Left lung (tissue), 10 donors: ENCODE measurements around the gene HHAT. TPM values are rescaled to one million over a fixed set of nuclear protein-coding genes. Genes with fewer than 3 reads are reported as not detected.

Experiments
- ATAC-seq: fragments of 200-7000 bp; cut with Tn5 transposase; one replicate; pipeline ENCODE4 v1.9.1; 2020; ENCODE audit warnings: moderate library complexity
- DNase-seq, 4 donors: peaks; one replicate each; pipeline ENCODE4 v3.0.0-alpha.2; 2013 to 2020
- H3K27ac ChIP-seq, 2 donors: fragments of 200-600 bp; sonication (generic) in 1 of 2; one replicate each; pipeline versions ENCODE4 v1.5.0 to v1.8.0; 2020 to 2021
- H3K27me3 ChIP-seq, 2 donors: fragments of 200-600 bp; sonication (generic) in 1 of 2; one replicate each; pipeline versions ENCODE4 v1.5.0 to v1.8.0; 2020 to 2021
- H3K36me3 ChIP-seq, 2 donors: fragments of 200-600 bp; sonication (generic) in 1 of 2; one replicate each; pipeline versions ENCODE4 v1.5.0 to v1.8.0; 2020 to 2021
- H3K4me1 ChIP-seq, 2 donors: fragments of 200-600 bp; one replicate each; pipeline ENCODE4 v1.8.0; 2021
- H3K4me3 ChIP-seq, 2 donors: fragments of 200-600 bp; sonication (generic) in 1 of 2; one replicate each; pipeline versions ENCODE4 v1.5.0 to v1.8.0; 2020 to 2021; ENCODE audit warnings: mild to moderate bottlenecking in 1 of 2
- H3K9me3 ChIP-seq, 2 donors: fragments of 200-600 bp; sonication (generic) in 1 of 2; one replicate each; pipeline versions ENCODE4 v1.5.0 to v1.8.0; 2020 to 2021
- intact Hi-C, 2 donors: fragments of 100-400 bp; cut with DNase I; formaldehyde crosslinking; loops; one replicate each; pipeline versions ENCODE4 v1.11.2 to v1.14.2; 2022
- polyA plus RNA-seq, 6 donors: library from polyadenylated mRNA; unstranded; fragments of 120-200 nt; gene quantifications; one replicate each; pipeline ENCODE4 v1.2.1, GENCODE V29; 2013; ENCODE audit not compliant: insufficient read length in 6 of 6
- total RNA-seq, 2 donors: library from RNA; stranded (reverse); fragmentation: NEBNext Ultra II Directional; extraction: Animal tissue kit (Norgen Biotek cat#: 25700); gene quantifications; one replicate each; pipeline ENCODE4 v1.2.1, GENCODE V29; 2021
- TF ChIP-seq, protein P1 (sequence below), 2 donors: fragments of 200-600 bp; sonication (generic) in 1 of 2; IDR thresholded peaks; one replicate each; pipeline versions ENCODE4 v1.5.0 to v1.8.0; 2021; ENCODE audit warnings: antibody characterized with exemption in 2 of 2
- donor health status: DM: no; HTN: yes; CAD: no.
- donor health status: DM: no; HTN: no; CAD: no.

Gene HHAT
- total and polyA plus RNA-seq, 8 donors = 3.4 to 12.3 (median 10.8) TPM

DNA sequence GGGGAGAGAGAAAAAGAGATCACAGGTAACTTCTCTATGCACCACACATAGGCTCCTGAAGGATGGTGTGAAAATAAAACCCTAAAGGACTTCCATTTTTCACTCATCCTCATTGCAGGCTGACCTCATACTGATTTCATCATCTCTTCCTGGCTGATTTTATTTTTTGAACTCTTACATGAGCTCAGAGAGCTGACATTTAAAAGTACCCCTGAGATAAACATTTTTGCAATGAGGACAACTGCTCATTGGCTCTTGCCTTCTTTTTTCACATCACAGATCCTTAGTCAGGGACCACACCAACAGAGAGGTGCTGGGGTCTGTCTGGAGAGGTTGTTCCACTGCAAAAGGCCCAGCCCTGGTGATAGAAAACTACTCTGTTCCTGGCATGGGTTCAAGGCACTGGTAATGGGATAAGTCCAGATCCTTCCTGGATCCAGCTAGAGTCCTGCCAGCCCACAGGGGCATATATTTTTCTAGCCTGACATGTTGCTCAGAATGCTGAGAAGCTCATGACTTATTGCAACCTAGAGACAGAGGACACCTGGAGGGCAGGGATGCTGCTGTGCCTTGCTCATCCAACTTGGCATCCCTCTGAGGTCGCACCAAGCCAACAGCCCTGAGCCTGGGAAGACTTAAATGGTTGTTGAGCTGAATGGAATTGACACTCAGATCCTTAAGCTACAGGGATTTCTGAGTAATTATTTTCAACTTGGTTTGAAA, 360.0 kb downstream of the HHAT start:
- Histone ChIP-seq H3K27ac (no peak overlapping the region), H3K4me1 (no peaks in the 10 kb centered on the region), H3K36me3 (no peaks in the 10 kb centered on the region), H3K4me3 (no peak overlapping the region), H3K27me3 (no peaks in the 10 kb centered on the region), H3K9me3 (no peaks in the 10 kb centered on the region)
- TF ChIP-seq, protein P1, sequence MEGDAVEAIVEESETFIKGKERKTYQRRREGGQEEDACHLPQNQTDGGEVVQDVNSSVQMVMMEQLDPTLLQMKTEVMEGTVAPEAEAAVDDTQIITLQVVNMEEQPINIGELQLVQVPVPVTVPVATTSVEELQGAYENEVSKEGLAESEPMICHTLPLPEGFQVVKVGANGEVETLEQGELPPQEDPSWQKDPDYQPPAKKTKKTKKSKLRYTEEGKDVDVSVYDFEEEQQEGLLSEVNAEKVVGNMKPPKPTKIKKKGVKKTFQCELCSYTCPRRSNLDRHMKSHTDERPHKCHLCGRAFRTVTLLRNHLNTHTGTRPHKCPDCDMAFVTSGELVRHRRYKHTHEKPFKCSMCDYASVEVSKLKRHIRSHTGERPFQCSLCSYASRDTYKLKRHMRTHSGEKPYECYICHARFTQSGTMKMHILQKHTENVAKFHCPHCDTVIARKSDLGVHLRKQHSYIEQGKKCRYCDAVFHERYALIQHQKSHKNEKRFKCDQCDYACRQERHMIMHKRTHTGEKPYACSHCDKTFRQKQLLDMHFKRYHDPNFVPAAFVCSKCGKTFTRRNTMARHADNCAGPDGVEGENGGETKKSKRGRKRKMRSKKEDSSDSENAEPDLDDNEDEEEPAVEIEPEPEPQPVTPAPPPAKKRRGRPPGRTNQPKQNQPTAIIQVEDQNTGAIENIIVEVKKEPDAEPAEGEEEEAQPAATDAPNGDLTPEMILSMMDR (IDR thresholded peaks at IDR 0.05) = no peak
- intact Hi-C loops = no loop called here
- no peak for DNase-seq
- no peak for ATAC-seq

DNA sequence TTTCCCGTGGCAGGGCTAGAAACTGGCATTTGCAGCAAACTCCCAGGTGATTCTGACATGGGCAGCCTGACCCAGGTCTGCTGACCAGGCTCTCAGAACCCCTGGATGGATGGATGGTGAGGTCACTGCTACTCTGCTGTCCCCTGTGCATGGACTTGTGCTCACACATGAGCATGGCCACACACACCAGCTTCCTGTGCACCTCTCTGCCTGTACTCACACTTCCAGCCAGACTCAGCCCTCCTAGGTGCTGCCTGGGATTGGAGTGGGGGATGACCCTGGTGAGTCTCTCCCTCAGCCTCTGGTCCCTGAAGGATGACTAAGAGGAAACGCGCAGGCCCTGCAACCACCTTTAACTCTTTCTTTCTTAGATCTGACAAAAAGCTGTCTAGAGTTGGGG, 361.1 kb downstream of the HHAT start:
- no peaks in the 10 kb centered on the region for H3K9me3 ChIP-seq
- no peak overlapping the region for H3K4me3 ChIP-seq
- no peak overlapping the region for H3K27ac ChIP-seq
- DNase-seq (no peak), ATAC-seq (no peak)
- intact Hi-C loops = no loop called here
- no peaks in the 10 kb centered on the region for H3K27me3 ChIP-seq
- no peaks in the 10 kb centered on the region for H3K36me3 ChIP-seq
- TF ChIP-seq, protein P1 (IDR thresholded peaks at IDR 0.05) = no peak
- no peaks in the 10 kb centered on the region for H3K4me1 ChIP-seq

DNA sequence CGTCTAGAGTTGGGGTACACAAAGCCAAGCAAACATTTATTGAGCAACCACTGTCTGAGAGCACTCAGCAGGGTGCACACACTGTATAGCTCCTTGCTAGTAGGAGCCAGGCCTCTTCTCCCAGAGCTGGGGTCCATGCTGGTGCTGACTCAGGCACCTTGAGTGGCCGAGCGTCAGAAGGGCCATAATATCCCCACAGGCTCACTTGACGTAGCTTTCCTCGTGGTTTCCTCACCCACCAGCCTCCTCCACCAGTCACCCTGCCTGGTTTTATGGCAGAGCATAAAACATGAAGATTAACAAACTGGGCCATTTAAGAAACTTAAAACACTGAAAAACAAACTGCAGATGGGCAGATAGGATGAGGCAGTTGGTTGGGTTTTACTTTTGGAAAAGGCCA, 361.5 kb downstream of the HHAT start:
- Histone ChIP-seq H3K4me1 (no peaks in the 10 kb centered on the region), H3K9me3 (no peaks in the 10 kb centered on the region), H3K27me3 (no peaks in the 10 kb centered on the region), H3K36me3 (no peaks in the 10 kb centered on the region), H3K4me3 (no peak overlapping the region), H3K27ac (no peak overlapping the region)
- intact Hi-C loops = no loop called here
- DNase-seq = no peak
- TF ChIP-seq, protein P1 (IDR thresholded peaks at IDR 0.05) = no peak
- no peak for ATAC-seq

DNA sequence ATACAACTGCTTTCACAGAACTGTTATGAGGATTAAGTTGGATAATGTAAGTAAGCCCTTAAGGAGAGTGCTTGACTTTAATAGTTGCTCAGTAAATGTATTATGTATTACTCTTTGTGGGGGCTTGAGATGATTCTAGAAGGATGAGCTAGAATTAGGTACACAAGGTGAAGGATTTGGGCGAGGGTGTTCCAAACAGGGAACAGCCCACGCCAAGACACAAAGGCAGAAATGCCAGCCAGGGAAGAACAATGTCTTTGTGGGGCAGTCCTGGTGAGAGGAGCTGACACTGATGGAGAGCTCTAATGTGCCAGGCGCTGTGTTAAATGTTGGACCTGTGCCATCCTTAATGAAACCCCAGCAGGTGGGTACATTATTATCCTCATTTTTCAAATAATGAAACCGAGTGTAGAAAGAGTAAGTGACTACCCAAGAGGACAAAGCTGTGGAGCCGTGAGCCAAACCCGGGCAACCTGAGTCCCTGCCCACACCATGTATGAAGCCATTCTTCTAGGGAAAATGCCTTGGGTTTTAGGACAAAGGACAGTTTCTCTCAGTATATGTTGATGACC, 362.4 kb downstream of the HHAT start:
- H3K9me3 ChIP-seq = no peaks in the 10 kb centered on the region
- H3K4me3 ChIP-seq = no peak overlapping the region
- TF ChIP-seq, protein P1 (IDR thresholded peaks at IDR 0.05) = no peak
- no peaks in the 10 kb centered on the region for H3K36me3 ChIP-seq
- H3K4me1 ChIP-seq = no peaks in the 10 kb centered on the region
- intact Hi-C loops = no loop called here
- DNase-seq = no peak
- no peak for ATAC-seq
- H3K27ac ChIP-seq = no peak overlapping the region
- H3K27me3 ChIP-seq = no peaks in the 10 kb centered on the region

DNA sequence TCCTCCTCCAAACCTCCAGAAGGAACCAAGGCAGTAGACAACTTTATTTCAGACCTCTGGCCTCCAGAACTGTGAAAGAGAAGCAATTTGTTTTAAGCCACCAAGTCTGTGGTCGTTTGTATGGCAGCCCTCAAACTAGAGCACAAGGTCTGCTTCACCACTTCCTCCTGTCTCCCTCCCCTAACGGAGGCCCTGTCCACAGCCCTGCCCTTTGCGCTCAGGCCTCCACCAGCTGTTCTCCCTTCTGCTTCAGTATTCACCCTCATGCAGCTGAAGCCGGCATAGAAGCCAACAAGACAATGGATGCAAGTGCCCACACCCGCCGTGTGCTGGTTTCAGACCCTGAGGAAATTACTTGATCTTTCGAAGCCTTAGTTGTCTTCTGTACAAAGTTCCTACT, 364.1 kb downstream of the HHAT start:
- Histone ChIP-seq H3K36me3 (no peaks in the 10 kb centered on the region), H3K9me3 (no peaks in the 10 kb centered on the region), H3K4me1 (no peaks in the 10 kb centered on the region), H3K27ac (no peak overlapping the region), H3K27me3 (no peaks in the 10 kb centered on the region), H3K4me3 (no peak overlapping the region)
- TF ChIP-seq, protein P1 (IDR thresholded peaks at IDR 0.05) = no peak
- DNase-seq (no peak), ATAC-seq (no peak)
- intact Hi-C loops = no loop called here
